ENCODE measurements around the gene IFITM2.
"Not testable (repeated sequence)": the region's sequence is repeated elsewhere in the genome, so short reads cannot be mapped to it uniquely, and the experiment has no call there.

Gene IFITM2

DNA sequence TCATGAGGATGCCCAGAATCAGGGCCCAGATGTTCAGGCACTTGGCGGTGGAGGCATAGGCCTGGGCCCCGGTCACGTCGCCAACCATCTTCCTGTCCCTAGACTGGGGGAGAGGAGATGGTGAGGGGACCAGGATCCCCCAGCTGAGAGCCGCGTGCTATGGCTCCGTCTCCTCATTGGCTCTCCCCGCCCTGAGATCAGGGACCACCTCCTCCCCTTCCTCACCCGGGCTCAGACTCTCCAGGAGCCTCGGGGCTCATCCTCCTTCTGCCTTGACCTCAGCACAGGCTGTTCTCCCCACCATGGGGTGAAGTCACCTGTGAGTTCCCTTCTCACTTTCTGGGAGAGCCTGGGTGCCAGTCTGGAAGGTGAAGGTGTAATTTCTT is 12.3 kb downstream of the IFITM2 start:
- DNase-seq (ENCODE audit: insufficient read length, low spot score); FAIRE-seq: not testable (repeated sequence)

- DNase-seq (ENCODE audit: insufficient read length, low spot score) (no peak), FAIRE-seq (no peak)
- TF ChIP-seq SPI1 (IDR thresholded peaks at IDR 0.05; ENCODE audit: low read depth, low read length) = no peak
- TF ChIP-seq POLR2AphosphoS5 (IDR thresholded peaks at IDR 0.05; ENCODE audit: low read depth, low read length) = no peak
- no peak for TF ChIP-seq POLR2A (IDR thresholded peaks at IDR 0.05; ENCODE audit: low read depth, low read length)
- no peak for TF ChIP-seq POU2F2 (IDR thresholded peaks at IDR 0.05; ENCODE audit: low read depth, low read length)
- TF ChIP-seq PAX5 (IDR thresholded peaks at IDR 0.05; ENCODE audit: insufficient read depth, low read length, severe bottlenecking) = no peak
- no peak for TF ChIP-seq TAF1 (IDR thresholded peaks at IDR 0.05; ENCODE audit: low read depth, low read length)
These were observed 16.5 kb downstream of the IFITM2 start for GRCh38 chr11:324156-324555.

GRCh38 chr11:324593-325517 is 17.2 kb downstream of the IFITM2 start:
- DNase-seq (ENCODE audit: insufficient read length, low spot score); FAIRE-seq: not testable (repeated sequence)

DNA sequence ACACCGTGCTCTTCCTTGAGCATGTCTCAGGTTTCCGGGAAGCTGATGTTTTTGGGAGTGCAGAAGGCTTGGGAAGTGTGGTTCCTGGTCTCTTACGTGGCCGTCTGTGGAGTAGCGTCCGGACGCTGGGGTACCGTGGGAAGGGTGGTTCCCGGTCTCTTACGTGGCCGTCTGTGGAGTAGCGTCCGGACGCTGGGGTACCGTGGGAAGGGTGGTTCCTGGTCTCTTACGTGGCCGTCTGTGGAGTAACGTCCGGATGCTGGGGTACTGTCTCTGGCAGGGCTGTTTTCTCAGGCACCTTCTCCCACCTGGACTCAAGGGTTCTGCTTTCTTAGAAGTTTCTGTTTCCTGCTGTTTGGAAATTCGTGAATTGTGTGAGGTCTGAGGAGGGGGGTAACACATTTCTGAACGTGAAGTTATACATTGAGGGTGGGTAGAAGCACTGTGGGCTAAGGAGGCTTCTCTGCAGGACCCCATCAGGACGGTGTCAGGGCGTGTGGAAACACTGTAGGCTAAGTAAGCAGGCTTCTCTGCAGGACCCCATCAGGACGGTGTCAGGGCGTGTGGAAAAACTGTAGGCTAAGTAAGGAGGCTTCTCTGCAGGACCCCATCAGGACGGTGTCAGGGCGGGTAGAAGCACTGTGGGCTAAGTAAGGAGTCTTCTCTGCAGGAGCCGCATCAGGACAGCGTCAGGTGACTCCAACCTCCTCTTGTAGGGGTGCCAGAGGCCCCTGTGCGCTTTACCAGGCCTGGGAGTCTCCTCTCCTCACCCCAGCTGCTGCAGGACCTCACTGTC is 18.4 kb downstream of the IFITM2 start:
- DNase-seq (ENCODE audit: insufficient read length, low spot score) (no peak), FAIRE-seq (peak; percentile 64)
- no peak for TF ChIP-seq POLR2AphosphoS5 (IDR thresholded peaks at IDR 0.05; ENCODE audit: low read depth, low read length)
- TF ChIP-seq POLR2A (IDR thresholded peaks at IDR 0.05; ENCODE audit: low read depth, low read length) = no peak
- no peak for TF ChIP-seq TAF1 (IDR thresholded peaks at IDR 0.05; ENCODE audit: low read depth, low read length)
- TF ChIP-seq PAX5 (IDR thresholded peaks at IDR 0.05; ENCODE audit: insufficient read depth, low read length, severe bottlenecking) = no peak
- TF ChIP-seq POU2F2 (IDR thresholded peaks at IDR 0.05; ENCODE audit: low read depth, low read length) = no peak
- no peak for TF ChIP-seq SPI1 (IDR thresholded peaks at IDR 0.05; ENCODE audit: low read depth, low read length)

GRCh38 chr11:326592-326841 is 18.9 kb downstream of the IFITM2 start:
- no peak for DNase-seq (ENCODE audit: insufficient read length, low spot score)
- no peak for FAIRE-seq

GRCh38 chr11:326842-327580 is 19.4 kb downstream of the IFITM2 start:
- FAIRE-seq (peak; percentile 93), DNase-seq (ENCODE audit: insufficient read length, low spot score) (peak; percentile 71)
- TF ChIP-seq SPI1 (IDR thresholded peaks at IDR 0.05; ENCODE audit: low read depth, low read length) = peak; percentile 95
- peak; percentile 41; the same call in 1 of the 2 replicates for TF ChIP-seq TAF1 (IDR thresholded peaks at IDR 0.05; ENCODE audit: low read depth, low read length)
- TF ChIP-seq POLR2A (IDR thresholded peaks at IDR 0.05; ENCODE audit: low read depth, low read length) = peak; percentile 47; the same call in 1 of the 2 replicates
- TF ChIP-seq POU2F2 (IDR thresholded peaks at IDR 0.05; ENCODE audit: low read depth, low read length) = no peak

More at GRCh38 chr11:326592-326841, 18.9 kb downstream of the IFITM2 start:
- TF ChIP-seq POLR2A (IDR thresholded peaks at IDR 0.05; ENCODE audit: low read depth, low read length) = no peak
- TF ChIP-seq PAX5 (IDR thresholded peaks at IDR 0.05; ENCODE audit: insufficient read depth, low read length, severe bottlenecking) = no peak
- TF ChIP-seq POU2F2 (IDR thresholded peaks at IDR 0.05; ENCODE audit: low read depth, low read length) = no peak
- TF ChIP-seq TAF1 (IDR thresholded peaks at IDR 0.05; ENCODE audit: low read depth, low read length) = no peak
- no peak for TF ChIP-seq SPI1 (IDR thresholded peaks at IDR 0.05; ENCODE audit: low read depth, low read length)
- no peak for TF ChIP-seq POLR2AphosphoS5 (IDR thresholded peaks at IDR 0.05; ENCODE audit: low read depth, low read length)

- DNase-seq (ENCODE audit: insufficient read length, low spot score) (no peak), FAIRE-seq (no peak)
- no peak for TF ChIP-seq POLR2AphosphoS5 (IDR thresholded peaks at IDR 0.05; ENCODE audit: low read depth, low read length)
- TF ChIP-seq TAF1 (IDR thresholded peaks at IDR 0.05; ENCODE audit: low read depth, low read length) = no peak
- TF ChIP-seq POLR2A (IDR thresholded peaks at IDR 0.05; ENCODE audit: low read depth, low read length) = no peak
- no peak for TF ChIP-seq SPI1 (IDR thresholded peaks at IDR 0.05; ENCODE audit: low read depth, low read length)
- TF ChIP-seq PAX5 (IDR thresholded peaks at IDR 0.05; ENCODE audit: insufficient read depth, low read length, severe bottlenecking) = no peak
- TF ChIP-seq POU2F2 (IDR thresholded peaks at IDR 0.05; ENCODE audit: low read depth, low read length) = no peak
These were observed 19.9 kb downstream of the IFITM2 start for GRCh38 chr11:327581-327923.

GRCh38 chr11:328012-328411 is 20.4 kb downstream of the IFITM2 start:
- FAIRE-seq (no peak), DNase-seq (ENCODE audit: insufficient read length, low spot score) (no peak)
- TF ChIP-seq POU2F2 (IDR thresholded peaks at IDR 0.05; ENCODE audit: low read depth, low read length) (no peak), POLR2A (IDR thresholded peaks at IDR 0.05; ENCODE audit: low read depth, low read length) (no peak), TAF1 (IDR thresholded peaks at IDR 0.05; ENCODE audit: low read depth, low read length) (no peak), SPI1 (IDR thresholded peaks at IDR 0.05; ENCODE audit: low read depth, low read length) (no peak), POLR2AphosphoS5 (IDR thresholded peaks at IDR 0.05; ENCODE audit: low read depth, low read length) (no peak), PAX5 (IDR thresholded peaks at IDR 0.05; ENCODE audit: insufficient read depth, low read length, severe bottlenecking) (no peak)

GRCh38 chr11:328516-329100 is 21.0 kb downstream of the IFITM2 start:
- DNase-seq (ENCODE audit: insufficient read length, low spot score); FAIRE-seq: not testable (repeated sequence)

DNA sequence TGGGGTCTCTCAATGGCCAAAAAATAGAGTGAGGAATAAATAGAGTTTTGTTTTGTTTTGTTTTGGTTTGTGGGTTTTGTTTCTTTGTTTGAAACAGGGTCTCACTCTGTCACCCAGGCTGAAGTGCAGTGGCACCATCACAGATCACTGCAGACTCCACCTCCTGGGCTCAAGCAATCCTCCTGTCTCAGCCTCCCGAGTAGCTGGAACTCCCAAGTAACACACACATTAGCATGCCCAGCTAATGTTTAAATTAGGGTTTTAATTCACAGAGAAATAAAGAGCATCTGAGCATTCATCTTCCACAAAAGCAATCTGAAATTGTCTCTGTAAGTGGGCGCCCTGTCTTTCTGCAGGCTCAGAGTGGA is 22.3 kb downstream of the IFITM2 start:
- DNase-seq (ENCODE audit: insufficient read length, low spot score) (no peak), FAIRE-seq (no peak)
- no peak for TF ChIP-seq POLR2A (IDR thresholded peaks at IDR 0.05; ENCODE audit: low read depth, low read length)
- no peak for TF ChIP-seq TAF1 (IDR thresholded peaks at IDR 0.05; ENCODE audit: low read depth, low read length)
- TF ChIP-seq PAX5 (IDR thresholded peaks at IDR 0.05; ENCODE audit: insufficient read depth, low read length, severe bottlenecking) = no peak
- TF ChIP-seq POLR2AphosphoS5 (IDR thresholded peaks at IDR 0.05; ENCODE audit: low read depth, low read length) = no peak
- no peak for TF ChIP-seq POU2F2 (IDR thresholded peaks at IDR 0.05; ENCODE audit: low read depth, low read length)
- TF ChIP-seq SPI1 (IDR thresholded peaks at IDR 0.05; ENCODE audit: low read depth, low read length) = no peak

Measured in GM12891 (cell line).